ENCODE measurements around the gene CTXN2.

Gene CTXN2

GRCh38 chr15:48222627-48223026 lies 31.2 kb downstream of the CTXN2 start:
- no peak for DNase-seq (ENCODE audit: low spot score)

- DNase-seq (ENCODE audit: low spot score): no peak
These were observed 34.3 kb downstream of the CTXN2 start for GRCh38 chr15:48225771-48226170.

- DNase-seq (ENCODE audit: low spot score): no peak
These were observed 39.0 kb downstream of the CTXN2 start for GRCh38 chr15:48230498-48230897.

- DNase-seq (ENCODE audit: low spot score): no peak
These were observed 41.8 kb downstream of the CTXN2 start for GRCh38 chr15:48233246-48233645.

GRCh38 chr15:48239334-48239733 lies 47.9 kb downstream of the CTXN2 start:
- DNase-seq (ENCODE audit: low spot score): no peak

- no peak for DNase-seq (ENCODE audit: low spot score)
These were observed 50.5 kb downstream of the CTXN2 start for GRCh38 chr15:48242015-48242414.

- DNase-seq (ENCODE audit: low spot score): no peak
These were observed 51.1 kb downstream of the CTXN2 start for GRCh38 chr15:48242535-48242934.

- no peak for DNase-seq (ENCODE audit: low spot score)
These were observed 53.5 kb downstream of the CTXN2 start for GRCh38 chr15:48244921-48245320.

- DNase-seq (ENCODE audit: low spot score): no peak
These were observed 56.9 kb downstream of the CTXN2 start for GRCh38 chr15:48248414-48248813.

- DNase-seq (ENCODE audit: low spot score): no peak
These were observed 59.2 kb downstream of the CTXN2 start for GRCh38 chr15:48250640-48251076.

GRCh38 chr15:48253172-48253571 lies 61.7 kb downstream of the CTXN2 start:
- DNase-seq (ENCODE audit: low spot score): no peak

Measured in hematopoietic multipotent progenitor cell treated with erythropoietin and hydrocortisone succinate and interleukin-3 and kit ligand, for 17 days (in vitro differentiated cells).